ENCODE data around the gene PPP2R2C.

Gene PPP2R2C

GRCh38 chr4:6454112-6454910 lies 18.1 kb downstream of the PPP2R2C start:
- Histone ChIP-seq H2BK15ac (ENCODE audit: low read length) (no peak overlapping the region), H3K27ac (replicated peaks; ENCODE audit: low read length) (no peak overlapping the region), H3K9me3 (replicated peaks in 1 of 2; ENCODE audit: control insufficient read depth in 2 of 2, insufficient read depth in 1 of 2, low read depth in 1 of 2, low read length in 2 of 2) (peaks cover 0 to 3% of the 10 kb centered on the region in 2 donors), H4K91ac (ENCODE audit: low read depth, low read length, poor library complexity) (no peak overlapping the region), H3K79me1 (ENCODE audit: low read depth, low read length) (no peaks in the 10 kb centered on the region), H4K8ac (ENCODE audit: low read depth, low read length) (no peak overlapping the region), H3K4me1 (ENCODE audit: control insufficient read depth in 2 of 2, insufficient read depth in 1 of 2, low read depth in 1 of 2, low read length in 2 of 2) (peaks cover 0 to 2% of the 10 kb centered on the region in 2 donors), H3K4me3 (ENCODE audit: low read length in 2 of 2) (no peak overlapping the region), H3K36me3 (replicated peaks in 1 of 2; ENCODE audit: control insufficient read depth in 2 of 2, insufficient read depth in 2 of 2, low read length in 2 of 2) (no peaks in the 10 kb centered on the region), H2BK5ac (ENCODE audit: low read length) (peak overlapping the region; percentile 76), H3K27me3 (ENCODE audit: control insufficient read depth in 3 of 3, insufficient read depth in 3 of 3, low read depth in 1 of 3, low read length in 3 of 3) (peaks cover 0 to 37% (median 0%) of the 10 kb centered on the region in 3 experiments), H2BK120ac (ENCODE audit: low read depth, low read length) (no peak overlapping the region), H2AFZ (ENCODE audit: low read length) (no peak overlapping the region), H3K23ac (ENCODE audit: low read depth, low read length, poor library complexity) (peak overlapping the region; percentile 66), H3K18ac (ENCODE audit: low read length) (no peak overlapping the region), H3K14ac (ENCODE audit: low read length) (no peak overlapping the region), H3K4me2 (ENCODE audit: insufficient read depth, low read length, poor library complexity, severe bottlenecking) (no peak overlapping the region), H3K4ac (ENCODE audit: low read length) (no peak overlapping the region), H2AK5ac (ENCODE audit: low read depth, low read length) (peak overlapping the region; percentile 2), H2BK12ac (ENCODE audit: low read length) (no peak overlapping the region), H3K9ac (ENCODE audit: low read depth, low read length, poor library complexity) (no peak overlapping the region)
- no peak for DNase-seq (ENCODE audit: low spot score)
- no CpG with 5 or more reads among the region's 13 CpGs for WGBS, 2 donors (ENCODE audit: extremely low coverage in 2 of 2, insufficient read length in 2 of 2, insufficient replicate concordance in 1 of 2)

- WGBS, 2 donors (ENCODE audit: extremely low coverage in 2 of 2, insufficient read length in 2 of 2, insufficient replicate concordance in 1 of 2): no CpG with 5 or more reads among the region's 8 CpGs
- Histone ChIP-seq H2BK5ac (ENCODE audit: low read length) (no peak overlapping the region), H2BK120ac (ENCODE audit: low read depth, low read length) (no peak overlapping the region)
Observed at GRCh38 chr4:6453688-6453990, 18.8 kb downstream of the PPP2R2C start.

GRCh38 chr4:6452897-6453687 lies 19.3 kb downstream of the PPP2R2C start:
- Histone ChIP-seq H3K14ac (ENCODE audit: low read length) (peak overlapping the region; percentile 85), H3K4me3 (ENCODE audit: low read length in 2 of 2) (no peak overlapping the region), H3K27ac (replicated peaks; ENCODE audit: low read length) (no peak overlapping the region), H3K27me3 (ENCODE audit: control insufficient read depth in 3 of 3, insufficient read depth in 3 of 3, low read depth in 1 of 3, low read length in 3 of 3) (peaks cover 0 to 44% (median 0%) of the 10 kb centered on the region in 3 experiments), H3K4ac (ENCODE audit: low read length) (peak overlapping the region; percentile 55), H2AK5ac (ENCODE audit: low read depth, low read length) (peak overlapping the region; percentile 34), H3K9ac (ENCODE audit: low read depth, low read length, poor library complexity) (no peak overlapping the region), H4K91ac (ENCODE audit: low read depth, low read length, poor library complexity) (no peak overlapping the region), H3K4me1 (ENCODE audit: control insufficient read depth in 2 of 2, insufficient read depth in 1 of 2, low read depth in 1 of 2, low read length in 2 of 2) (peaks cover 0 to 2% of the 10 kb centered on the region in 2 donors), H3K36me3 (replicated peaks in 1 of 2; ENCODE audit: control insufficient read depth in 2 of 2, insufficient read depth in 2 of 2, low read length in 2 of 2) (no peaks in the 10 kb centered on the region), H2AFZ (ENCODE audit: low read length) (no peak overlapping the region), H3K18ac (ENCODE audit: low read length) (peak overlapping the region; percentile 52), H3K79me1 (ENCODE audit: low read depth, low read length) (no peaks in the 10 kb centered on the region), H3K23ac (ENCODE audit: low read depth, low read length, poor library complexity) (no peak overlapping the region), H2BK15ac (ENCODE audit: low read length) (peak overlapping the region; percentile 84), H3K9me3 (replicated peaks in 1 of 2; ENCODE audit: control insufficient read depth in 2 of 2, insufficient read depth in 1 of 2, low read depth in 1 of 2, low read length in 2 of 2) (no peaks in the 10 kb centered on the region), H2BK120ac (ENCODE audit: low read depth, low read length) (no peak overlapping the region), H4K8ac (ENCODE audit: low read depth, low read length) (no peak overlapping the region), H3K4me2 (ENCODE audit: insufficient read depth, low read length, poor library complexity, severe bottlenecking) (no peak overlapping the region), H2BK12ac (ENCODE audit: low read length) (peak overlapping the region; percentile 49), H2BK5ac (ENCODE audit: low read length) (peak overlapping the region; percentile 43)
- WGBS, 2 donors (ENCODE audit: extremely low coverage in 2 of 2, insufficient read length in 2 of 2, insufficient replicate concordance in 1 of 2): no CpG with 5 or more reads among the region's 20 CpGs
- no peak for DNase-seq (ENCODE audit: low spot score)

More at GRCh38 chr4:6453688-6453990, 18.8 kb downstream of the PPP2R2C start:
- H3K14ac ChIP-seq (ENCODE audit: low read length): peak overlapping the region; percentile 85
- H3K4me3 ChIP-seq (ENCODE audit: low read length in 2 of 2): no peak overlapping the region
- H3K27me3 ChIP-seq (ENCODE audit: control insufficient read depth in 3 of 3, insufficient read depth in 3 of 3, low read depth in 1 of 3, low read length in 3 of 3): peaks cover 0 to 38% (median 0%) of the 10 kb centered on the region in 3 experiments
- H3K79me1 ChIP-seq (ENCODE audit: low read depth, low read length): no peaks in the 10 kb centered on the region
- H3K27ac ChIP-seq (replicated peaks; ENCODE audit: low read length): no peak overlapping the region
- no peak overlapping the region for H3K4ac ChIP-seq (ENCODE audit: low read length)
- H3K18ac ChIP-seq (ENCODE audit: low read length): peak overlapping the region; percentile 77
- no peak overlapping the region for H4K91ac ChIP-seq (ENCODE audit: low read depth, low read length, poor library complexity)
- H3K4me2 ChIP-seq (ENCODE audit: insufficient read depth, low read length, poor library complexity, severe bottlenecking): no peak overlapping the region
- no peaks in the 10 kb centered on the region for H3K36me3 ChIP-seq (replicated peaks in 1 of 2; ENCODE audit: control insufficient read depth in 2 of 2, insufficient read depth in 2 of 2, low read length in 2 of 2)
- H2AK5ac ChIP-seq (ENCODE audit: low read depth, low read length): peak overlapping the region; percentile 21
- peaks cover 0 to 2% of the 10 kb centered on the region in 2 donors for H3K4me1 ChIP-seq (ENCODE audit: control insufficient read depth in 2 of 2, insufficient read depth in 1 of 2, low read depth in 1 of 2, low read length in 2 of 2)
- H3K9me3 ChIP-seq (replicated peaks in 1 of 2; ENCODE audit: control insufficient read depth in 2 of 2, insufficient read depth in 1 of 2, low read depth in 1 of 2, low read length in 2 of 2): no peaks in the 10 kb centered on the region
- H2AFZ ChIP-seq (ENCODE audit: low read length): no peak overlapping the region
- H3K9ac ChIP-seq (ENCODE audit: low read depth, low read length, poor library complexity): no peak overlapping the region
- no peak overlapping the region for H2BK15ac ChIP-seq (ENCODE audit: low read length)
- no peak overlapping the region for H3K23ac ChIP-seq (ENCODE audit: low read depth, low read length, poor library complexity)
- peak overlapping the region; percentile 55 for H4K8ac ChIP-seq (ENCODE audit: low read depth, low read length)
- no peak for DNase-seq (ENCODE audit: low spot score)
- no peak overlapping the region for H2BK12ac ChIP-seq (ENCODE audit: low read length)

All from neuronal stem cell (in vitro differentiated cells).